NT2/D1 (cell line): Measurements from ENCODE around the gene CRACR2A.

Source experiments
- SUZ12 ChIP-seq: IDR thresholded peaks from 2 replicates; pipeline ENCODE4 v1.6.1; 2011; ENCODE audit not compliant: insufficient read length, insufficient read depth; ENCODE audit errors: extremely low read depth
- ZNF274 ChIP-seq: IDR thresholded peaks from 2 replicates; pipeline ENCODE4 v1.6.1; 2011; ENCODE audit warnings: mild to moderate bottlenecking, low read depth, low read length

DNA sequence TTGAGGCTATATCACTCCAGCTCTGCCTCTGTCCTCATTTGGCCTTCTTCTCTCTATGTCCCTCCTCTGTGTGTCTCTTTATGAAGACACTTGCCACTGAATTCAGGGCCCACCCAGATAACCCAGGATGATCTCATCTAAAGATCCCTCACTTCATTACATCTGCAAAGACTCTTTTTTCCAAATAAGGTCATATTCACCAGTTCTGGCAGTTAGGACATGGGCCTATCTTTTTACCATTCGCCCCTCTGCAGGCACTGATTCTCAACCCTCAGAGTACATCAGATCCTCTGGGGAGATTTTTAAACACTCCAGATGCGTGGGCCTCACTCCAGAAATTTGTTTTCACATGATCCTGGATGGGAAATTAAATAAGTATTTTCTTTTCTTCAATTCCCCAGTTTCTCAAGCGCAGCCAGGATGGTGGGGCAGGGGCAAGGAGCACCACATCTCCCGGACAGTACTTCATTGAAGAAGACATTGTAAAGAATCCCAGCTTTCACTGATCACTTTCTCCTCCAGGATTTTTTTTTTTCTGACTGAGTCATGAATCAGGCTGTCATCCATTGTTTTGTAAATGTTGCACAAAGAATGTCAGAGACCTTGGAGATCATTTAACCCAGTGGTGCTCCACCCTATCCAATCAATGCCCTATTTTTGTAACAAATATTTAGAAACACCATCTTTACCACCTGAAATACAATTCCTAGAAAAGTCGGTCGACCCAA is 27.4 kb downstream of the CRACR2A start:
- TF ChIP-seq SUZ12 (no peak), ZNF274 (no peak)
